Retinal pigment epithelial cell (primary cell): Measurements from ENCODE around the gene BZW1.

ENCODE experiments used
- DNase-seq: peaks from one replicate; pipeline ENCODE4 v3.0.0-alpha.2; 2010; ENCODE audit warnings: low read depth
- H3K4me3 ChIP-seq: 2 replicates; pipeline ENCODE4 v1.5.1; 2011; ENCODE audit warnings: mild to moderate bottlenecking, low read length, control low read depth, moderate library complexity
- CTCF ChIP-seq: conservative IDR thresholded peaks from 2 replicates; pipeline ENCODE4 v1.5.1; 2011; ENCODE audit warnings: low read depth, low read length, control low read depth, inconsistent platforms

The BZW1 gene

GRCh38 chr2:200770847-200771246 lies 40.9 kb upstream of the BZW1 start:
- DNase-seq, result no peak
- H3K4me3 ChIP-seq, result no peak overlapping the region
- TF ChIP-seq CTCF, result no peak

- no peak for TF ChIP-seq CTCF
- no peak overlapping the region for H3K4me3 ChIP-seq
Observed at GRCh38 chr2:200772620-200773019, 39.1 kb upstream of the BZW1 start.

GRCh38 chr2:200773083-200773482 lies 38.6 kb upstream of the BZW1 start:
- no peak for DNase-seq
- no peak for TF ChIP-seq CTCF
- no peak overlapping the region for H3K4me3 ChIP-seq

More at GRCh38 chr2:200772620-200773019, 39.1 kb upstream of the BZW1 start:
- DNase-seq, result no peak

- DNase-seq, result no peak
- no peak for TF ChIP-seq CTCF
- H3K4me3 ChIP-seq, result no peak overlapping the region
Observed at GRCh38 chr2:200774920-200775319, 36.8 kb upstream of the BZW1 start.

GRCh38 chr2:200777275-200777674 lies 34.4 kb upstream of the BZW1 start:
- no peak for TF ChIP-seq CTCF
- H3K4me3 ChIP-seq, result no peak overlapping the region
- no peak for DNase-seq

GRCh38 chr2:200778038-200778437 lies 33.7 kb upstream of the BZW1 start:
- DNase-seq, result no peak
- no peak for TF ChIP-seq CTCF
- no peak overlapping the region for H3K4me3 ChIP-seq

GRCh38 chr2:200779214-200779613 lies 32.5 kb upstream of the BZW1 start:
- no peak for TF ChIP-seq CTCF
- no peak overlapping the region for H3K4me3 ChIP-seq
- no peak for DNase-seq
